HL-60 (cell line): ENCODE results near the gene LIG1.

Experiments used
- DNase-seq, 2 experiments: peaks; one replicate each; pipeline ENCODE4 v3.0.0-alpha.2; 2010 to 2020; ENCODE audit warnings: low read depth in 1 of 2, low spot score in 1 of 2
- H3K27ac ChIP-seq: fragments of 250-450 bp; sonication (Bioruptor Pico); replicated peaks from 2 replicates; pipeline ENCODE4 v1.5.1; 2020; ENCODE audit warnings: mild to moderate bottlenecking, moderate library complexity
- H3K27me3 ChIP-seq: fragments of 250-450 bp; sonication (Bioruptor Pico); 2 replicates; pipeline ENCODE4 v1.5.1; 2021; ENCODE audit warnings: mild to moderate bottlenecking, moderate library complexity; ENCODE audit not compliant: insufficient read depth, poor library complexity, severe bottlenecking
- H3K4me3 ChIP-seq: replicated peaks from 2 replicates; pipeline ENCODE4 v1.5.1; 2011; ENCODE audit warnings: mild to moderate bottlenecking, control low read depth, low read length; ENCODE audit not compliant: insufficient read depth
- CTCF ChIP-seq: IDR thresholded peaks from one replicate; pipeline ENCODE4 v1.5.1; 2011; ENCODE audit warnings: low read length, control low read depth, inconsistent platforms; ENCODE audit not compliant: insufficient read depth
- GABPA ChIP-seq: IDR thresholded peaks from 2 replicates; pipeline ENCODE4 v1.6.1; 2012; ENCODE audit warnings: low read depth
- POLR2AphosphoS5 ChIP-seq: IDR thresholded peaks from 2 replicates; pipeline ENCODE4 v1.6.1; 2012; ENCODE audit warnings: low read depth
- REST ChIP-seq: IDR thresholded peaks from 2 replicates; pipeline ENCODE4 v1.6.1; 2012; ENCODE audit warnings: low read depth; ENCODE audit not compliant: insufficient replicate concordance
- SPI1 ChIP-seq: IDR thresholded peaks from 2 replicates; pipeline ENCODE4 v1.6.1; 2012; ENCODE audit warnings: low read depth, mild to moderate bottlenecking, borderline replicate concordance

Gene LIG1

GRCh38 chr19:48123907-48124651 is 46.1 kb downstream of the LIG1 start:
- H3K27ac ChIP-seq = no peak overlapping the region
- H3K27me3 ChIP-seq = no peaks in the 10 kb centered on the region
- TF ChIP-seq POLR2AphosphoS5 = no peak
- no peak for TF ChIP-seq CTCF
- TF ChIP-seq GABPA = no peak
- TF ChIP-seq REST = no peak
- TF ChIP-seq SPI1 = no peak
- DNase-seq = no peak
- H3K4me3 ChIP-seq = no peak overlapping the region

GRCh38 chr19:48122421-48122820 is 47.7 kb downstream of the LIG1 start:
- Histone ChIP-seq H3K27me3 (no peaks in the 10 kb centered on the region), H3K27ac (no peak overlapping the region), H3K4me3 (no peak overlapping the region)
- DNase-seq = no peak
- no peak for TF ChIP-seq REST
- no peak for TF ChIP-seq GABPA
- TF ChIP-seq SPI1 = no peak
- TF ChIP-seq POLR2AphosphoS5 = no peak
- TF ChIP-seq CTCF = no peak

- Histone ChIP-seq H3K27me3 (no peaks in the 10 kb centered on the region), H3K4me3 (no peak overlapping the region), H3K27ac (no peak overlapping the region)
- TF ChIP-seq SPI1 (no peak), REST (no peak), POLR2AphosphoS5 (no peak), GABPA (no peak), CTCF (no peak)
- no peak for DNase-seq
Observed at GRCh38 chr19:48121909-48122371, 48.2 kb downstream of the LIG1 start.
